ENCODE data around the gene SH3PXD2B.
"Not testable (repeated sequence)": the region's sequence is repeated elsewhere in the genome, so short reads cannot be mapped to it uniquely, and the experiment has no call there.

The SH3PXD2B gene

GRCh38 chr5:172350212-172351181 is 103.8 kb downstream of the SH3PXD2B start:
- H3K4me3 ChIP-seq (ENCODE audit: low read depth in 1 of 2, low read length in 2 of 2), result no peak overlapping the region
- peaks cover 53% of the 10 kb centered on the region for H3K36me3 ChIP-seq (ENCODE audit: insufficient read depth, low read length)
- no peak overlapping the region for H3K9ac ChIP-seq (ENCODE audit: low read length)
- H3K4me1 ChIP-seq (ENCODE audit: insufficient read depth, low read length), result no peaks in the 10 kb centered on the region
- no peak overlapping the region for H3K27ac ChIP-seq (ENCODE audit: low read depth, low read length)
- H3K27me3 ChIP-seq (ENCODE audit: control insufficient read depth in 1 of 2, insufficient read depth in 2 of 2, low read length in 2 of 2), result no peaks in the 10 kb centered on the region
- H3K9me3 ChIP-seq (ENCODE audit: low read length), result no peaks in the 10 kb centered on the region

- not testable (repeated sequence) for H3K4me3 ChIP-seq (ENCODE audit: low read depth in 1 of 2, low read length in 2 of 2); H3K4me1 ChIP-seq (ENCODE audit: insufficient read depth, low read length); H3K27ac ChIP-seq (ENCODE audit: low read depth, low read length)
These were observed 105.6 kb downstream of the SH3PXD2B start for GRCh38 chr5:172348733-172349132.

GRCh38 chr5:172348084-172348483 is 106.2 kb downstream of the SH3PXD2B start:
- Histone ChIP-seq H3K4me1 (ENCODE audit: insufficient read depth, low read length) (no peaks in the 10 kb centered on the region), H3K27ac (ENCODE audit: low read depth, low read length) (no peak overlapping the region), H3K9ac (ENCODE audit: low read length) (no peak overlapping the region), H3K36me3 (ENCODE audit: insufficient read depth, low read length) (peaks cover 33% of the 10 kb centered on the region), H3K4me3 (ENCODE audit: low read depth in 1 of 2, low read length in 2 of 2) (no peak overlapping the region), H3K9me3 (ENCODE audit: low read length) (no peaks in the 10 kb centered on the region), H3K27me3 (ENCODE audit: control insufficient read depth in 1 of 2, insufficient read depth in 2 of 2, low read length in 2 of 2) (no peaks in the 10 kb centered on the region)

More at GRCh38 chr5:172348733-172349132, 105.6 kb downstream of the SH3PXD2B start:
- not testable (repeated sequence) for H3K9ac ChIP-seq (ENCODE audit: low read length); H3K27me3 ChIP-seq (ENCODE audit: control insufficient read depth in 1 of 2, insufficient read depth in 2 of 2, low read length in 2 of 2); H3K9me3 ChIP-seq (ENCODE audit: low read length)
- peaks cover 39% of the 10 kb centered on the region for H3K36me3 ChIP-seq (ENCODE audit: insufficient read depth, low read length)

- no peaks in the 10 kb centered on the region for H3K27me3 ChIP-seq (ENCODE audit: control insufficient read depth in 1 of 2, insufficient read depth in 2 of 2, low read length in 2 of 2)
- no peaks in the 10 kb centered on the region for H3K4me1 ChIP-seq (ENCODE audit: insufficient read depth, low read length)
- no peak overlapping the region for H3K4me3 ChIP-seq (ENCODE audit: low read depth in 1 of 2, low read length in 2 of 2)
- H3K36me3 ChIP-seq (ENCODE audit: insufficient read depth, low read length), result peaks cover 30% of the 10 kb centered on the region
- no peak overlapping the region for H3K27ac ChIP-seq (ENCODE audit: low read depth, low read length)
- no peak overlapping the region for H3K9ac ChIP-seq (ENCODE audit: low read length)
- H3K9me3 ChIP-seq (ENCODE audit: low read length), result no peaks in the 10 kb centered on the region
These were observed 106.8 kb downstream of the SH3PXD2B start for GRCh38 chr5:172347496-172348052.

GRCh38 chr5:172345881-172346280 is 108.4 kb downstream of the SH3PXD2B start:
- Histone ChIP-seq H3K4me1 (ENCODE audit: insufficient read depth, low read length) (no peaks in the 10 kb centered on the region), H3K9me3 (ENCODE audit: low read length) (no peaks in the 10 kb centered on the region), H3K9ac (ENCODE audit: low read length) (no peak overlapping the region), H3K36me3 (ENCODE audit: insufficient read depth, low read length) (peaks cover 26% of the 10 kb centered on the region), H3K27ac (ENCODE audit: low read depth, low read length) (no peak overlapping the region), H3K4me3 (ENCODE audit: low read depth in 1 of 2, low read length in 2 of 2) (no peak overlapping the region), H3K27me3 (ENCODE audit: control insufficient read depth in 1 of 2, insufficient read depth in 2 of 2, low read length in 2 of 2) (no peaks in the 10 kb centered on the region)

GRCh38 chr5:172344855-172345409 is 109.4 kb downstream of the SH3PXD2B start:
- no peak overlapping the region for H3K27ac ChIP-seq (ENCODE audit: low read depth, low read length)
- H3K36me3 ChIP-seq (ENCODE audit: insufficient read depth, low read length), result peaks cover 30% of the 10 kb centered on the region
- no peak overlapping the region for H3K4me3 ChIP-seq (ENCODE audit: low read depth in 1 of 2, low read length in 2 of 2)
- no peak overlapping the region for H3K9ac ChIP-seq (ENCODE audit: low read length)
- H3K27me3 ChIP-seq (ENCODE audit: control insufficient read depth in 1 of 2, insufficient read depth in 2 of 2, low read length in 2 of 2), result no peaks in the 10 kb centered on the region
- no peaks in the 10 kb centered on the region for H3K9me3 ChIP-seq (ENCODE audit: low read length)
- H3K4me1 ChIP-seq (ENCODE audit: insufficient read depth, low read length), result no peaks in the 10 kb centered on the region

GRCh38 chr5:172343741-172344140 is 110.6 kb downstream of the SH3PXD2B start:
- Histone ChIP-seq H3K27ac (ENCODE audit: low read depth, low read length) (no peak overlapping the region), H3K4me3 (ENCODE audit: low read depth in 1 of 2, low read length in 2 of 2) (no peak overlapping the region), H3K36me3 (ENCODE audit: insufficient read depth, low read length) (peaks cover 34% of the 10 kb centered on the region), H3K9me3 (ENCODE audit: low read length) (no peaks in the 10 kb centered on the region), H3K4me1 (ENCODE audit: insufficient read depth, low read length) (no peaks in the 10 kb centered on the region), H3K9ac (ENCODE audit: low read length) (no peak overlapping the region), H3K27me3 (ENCODE audit: control insufficient read depth in 1 of 2, insufficient read depth in 2 of 2, low read length in 2 of 2) (no peaks in the 10 kb centered on the region)

- Histone ChIP-seq H3K9ac (ENCODE audit: low read length) (no peak overlapping the region), H3K4me1 (ENCODE audit: insufficient read depth, low read length) (no peaks in the 10 kb centered on the region), H3K27ac (ENCODE audit: low read depth, low read length) (no peak overlapping the region), H3K36me3 (ENCODE audit: insufficient read depth, low read length) (peaks cover 33% of the 10 kb centered on the region), H3K4me3 (ENCODE audit: low read depth in 1 of 2, low read length in 2 of 2) (no peak overlapping the region), H3K27me3 (ENCODE audit: control insufficient read depth in 1 of 2, insufficient read depth in 2 of 2, low read length in 2 of 2) (no peaks in the 10 kb centered on the region), H3K9me3 (ENCODE audit: low read length) (no peaks in the 10 kb centered on the region)
These were observed 111.4 kb downstream of the SH3PXD2B start for GRCh38 chr5:172342918-172343317.

- H3K9me3 ChIP-seq (ENCODE audit: low read length), result no peaks in the 10 kb centered on the region
- no peak overlapping the region for H3K27ac ChIP-seq (ENCODE audit: low read depth, low read length)
- H3K36me3 ChIP-seq (ENCODE audit: insufficient read depth, low read length), result peaks cover 16% of the 10 kb centered on the region
- H3K4me1 ChIP-seq (ENCODE audit: insufficient read depth, low read length), result no peaks in the 10 kb centered on the region
- no peak overlapping the region for H3K4me3 ChIP-seq (ENCODE audit: low read depth in 1 of 2, low read length in 2 of 2)
- H3K9ac ChIP-seq (ENCODE audit: low read length), result no peak overlapping the region
- H3K27me3 ChIP-seq (ENCODE audit: control insufficient read depth in 1 of 2, insufficient read depth in 2 of 2, low read length in 2 of 2), result no peaks in the 10 kb centered on the region
These were observed 114.8 kb downstream of the SH3PXD2B start for GRCh38 chr5:172339264-172340180.

- Histone ChIP-seq H3K9ac (ENCODE audit: low read length) (no peak overlapping the region), H3K27ac (ENCODE audit: low read depth, low read length) (no peak overlapping the region), H3K36me3 (ENCODE audit: insufficient read depth, low read length) (peaks cover 12% of the 10 kb centered on the region), H3K27me3 (ENCODE audit: control insufficient read depth in 1 of 2, insufficient read depth in 2 of 2, low read length in 2 of 2) (no peaks in the 10 kb centered on the region), H3K4me3 (ENCODE audit: low read depth in 1 of 2, low read length in 2 of 2) (no peak overlapping the region), H3K4me1 (ENCODE audit: insufficient read depth, low read length) (no peaks in the 10 kb centered on the region), H3K9me3 (ENCODE audit: low read length) (no peaks in the 10 kb centered on the region)
These were observed 117.5 kb downstream of the SH3PXD2B start for GRCh38 chr5:172336676-172337285.
